GM12891 (cell line): ENCODE measurements around the gene PPP1R18.
"Not testable (repeated sequence)": the region's sequence is repeated elsewhere in the genome, so short reads cannot be mapped to it uniquely, and the experiment has no call there.

Experiments used
- PAX5 ChIP-seq: IDR thresholded peaks from 2 replicates; pipeline ENCODE4 v1.6.1; 2011; ENCODE audit warnings: low read length, moderate library complexity, mild to moderate bottlenecking; ENCODE audit not compliant: insufficient read depth, severe bottlenecking
- POLR2A ChIP-seq: IDR thresholded peaks from 2 replicates; pipeline ENCODE4 v1.6.1; 2011; ENCODE audit warnings: low read depth, low read length, control low read depth
- POLR2AphosphoS5 ChIP-seq: IDR thresholded peaks from 2 replicates; pipeline ENCODE4 v1.6.1; 2011; ENCODE audit warnings: low read depth, low read length, control low read depth
- POU2F2 ChIP-seq: IDR thresholded peaks from 2 replicates; pipeline ENCODE4 v1.6.1; 2011; ENCODE audit warnings: low read depth, mild to moderate bottlenecking, control low read depth, low read length, moderate library complexity
- SPI1 ChIP-seq: IDR thresholded peaks from 2 replicates; pipeline ENCODE4 v1.6.1; 2011; ENCODE audit warnings: low read depth, low read length, control low read depth
- TAF1 ChIP-seq: IDR thresholded peaks from 2 replicates; pipeline ENCODE4 v1.6.1; 2011; ENCODE audit warnings: low read depth, low read length, control low read depth

DNA sequence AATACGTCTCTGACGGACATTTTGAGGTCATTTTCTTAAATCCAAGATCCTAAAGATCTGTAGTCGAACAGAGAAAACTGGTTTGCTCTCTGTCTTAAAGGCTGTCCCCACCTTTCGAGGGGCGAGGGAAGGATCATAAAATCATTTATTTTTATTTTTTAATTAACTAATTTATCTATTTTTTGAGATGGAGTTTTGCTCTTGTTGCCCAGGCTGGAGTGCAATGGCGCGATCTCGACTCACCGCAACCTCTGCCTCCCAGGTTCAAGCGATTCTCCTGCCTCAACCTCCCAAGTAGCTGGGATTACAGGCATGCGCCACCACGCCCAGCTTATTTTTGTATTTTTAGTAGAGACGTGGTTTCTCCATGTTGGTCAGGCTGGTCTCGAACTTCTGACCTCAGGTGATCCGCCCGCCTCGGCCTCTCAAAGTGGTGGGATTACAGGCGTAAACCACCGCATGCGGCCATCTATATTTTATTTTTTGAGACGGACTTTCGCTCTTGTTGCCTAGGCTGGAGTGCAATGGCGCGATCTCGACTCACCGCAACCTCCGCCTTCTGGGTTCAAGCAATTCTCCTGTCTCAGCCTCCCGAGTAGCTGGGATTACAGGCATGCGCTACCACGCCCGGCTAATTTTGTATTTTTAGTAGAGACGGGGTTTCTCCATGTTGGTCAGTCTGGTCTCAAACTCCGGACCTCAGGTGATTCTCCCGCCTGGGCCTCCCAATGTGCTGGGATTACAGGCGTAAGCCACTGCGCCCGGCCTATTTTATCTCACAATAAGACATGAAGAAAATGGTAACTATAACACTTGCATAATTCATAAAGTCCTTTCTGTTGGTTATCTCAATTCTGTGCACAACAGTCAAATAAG lies 31.6 kb upstream of the PPP1R18 start:
- TF ChIP-seq POLR2AphosphoS5, TAF1, SPI1, POLR2A, PAX5, POU2F2: not testable (repeated sequence)
